Measurements from ENCODE around the gene IPCEF1. TPM values are rescaled to one million over a fixed set of nuclear protein-coding genes. Genes with fewer than 3 reads are reported as not detected.

IPCEF1 gene
- total RNA-seq, 1 experiment from 2014 or later = 6.6 TPM

DNA sequence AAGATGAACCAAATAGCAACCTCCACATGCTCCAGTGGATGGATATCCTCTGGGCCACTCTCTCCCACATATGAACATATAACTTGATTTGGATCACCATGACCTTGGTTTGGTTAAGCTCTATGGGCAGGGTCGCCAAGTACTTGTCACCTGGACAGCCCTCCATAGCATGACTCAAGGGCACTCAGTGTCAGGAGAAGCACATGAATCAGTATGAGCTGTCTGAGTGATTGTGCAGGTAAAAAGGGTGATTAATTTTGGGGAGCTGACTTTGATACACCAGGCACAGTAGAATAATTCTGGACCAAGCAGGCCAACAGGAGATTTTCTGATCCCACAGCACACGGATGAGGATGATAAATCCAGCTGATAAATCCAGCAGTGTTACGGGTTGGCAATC, 243.2 kb downstream of the IPCEF1 start:
- Histone ChIP-seq H3K4me3 (ENCODE audit: insufficient read depth, low read depth, low read length) (no peak overlapping the region), H3K27me3 (ENCODE audit: control insufficient read depth, insufficient read depth, low read length) (no peaks in the 10 kb centered on the region), H3K36me3 (replicated peaks; ENCODE audit: control insufficient read depth, insufficient read depth, low read length) (no peaks in the 10 kb centered on the region)
- no peak for DNase-seq

DNA sequence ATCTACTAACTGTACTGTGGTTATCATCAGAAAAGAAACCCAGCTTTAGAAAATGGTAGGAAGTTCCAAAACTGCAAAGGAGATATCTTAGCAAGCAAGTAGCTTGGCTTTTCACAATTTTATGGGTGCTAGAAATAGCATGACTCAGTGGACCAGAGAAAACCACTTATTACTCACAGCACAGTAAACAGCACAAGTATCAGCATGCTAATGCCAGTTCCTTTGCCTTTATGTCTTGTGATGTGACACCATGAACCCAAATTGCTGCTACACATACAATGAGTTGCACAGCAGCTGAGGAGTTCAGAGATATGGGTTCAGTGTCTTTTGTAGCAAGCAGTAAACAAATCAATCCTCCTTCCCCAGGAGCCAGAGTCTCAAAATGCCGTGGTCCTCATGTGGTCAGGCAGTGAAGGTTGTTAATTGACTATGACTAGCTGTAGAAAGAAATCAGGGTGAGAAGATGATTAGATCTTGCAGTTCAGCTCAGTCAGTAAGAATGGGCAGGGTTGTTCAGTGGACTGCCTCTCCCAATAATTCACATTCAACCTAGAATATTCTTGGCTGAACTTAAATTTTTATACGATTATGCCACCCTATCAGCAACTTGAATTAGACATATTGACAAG, 244.3 kb downstream of the IPCEF1 start:
- Histone ChIP-seq H3K36me3 (replicated peaks; ENCODE audit: control insufficient read depth, insufficient read depth, low read length) (no peaks in the 10 kb centered on the region), H3K4me3 (ENCODE audit: insufficient read depth, low read depth, low read length) (no peak overlapping the region), H3K27me3 (ENCODE audit: control insufficient read depth, insufficient read depth, low read length) (no peaks in the 10 kb centered on the region)
- DNase-seq = no peak

DNA sequence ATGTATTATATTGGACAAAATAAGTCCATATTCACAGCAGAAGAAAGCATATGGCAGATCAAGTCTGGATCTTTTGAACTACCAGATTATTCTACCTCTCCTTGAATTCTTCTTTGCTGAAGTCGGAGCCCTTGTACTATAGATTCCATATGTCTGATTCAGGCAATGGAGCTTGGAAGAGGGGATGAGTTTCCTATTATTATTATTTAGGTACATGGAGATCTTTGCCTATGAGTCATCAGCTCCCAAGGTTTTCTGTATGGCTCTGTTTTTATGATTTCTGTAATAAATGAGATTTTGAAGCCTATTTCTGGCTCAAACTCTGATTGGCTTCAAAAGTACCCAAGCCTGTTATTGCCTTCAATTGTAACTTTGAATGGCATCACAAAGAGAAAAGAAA, 245.6 kb downstream of the IPCEF1 start:
- no peaks in the 10 kb centered on the region for H3K27me3 ChIP-seq (ENCODE audit: control insufficient read depth, insufficient read depth, low read length)
- DNase-seq = no peak
- H3K36me3 ChIP-seq (replicated peaks; ENCODE audit: control insufficient read depth, insufficient read depth, low read length) = no peaks in the 10 kb centered on the region
- H3K4me3 ChIP-seq (ENCODE audit: insufficient read depth, low read depth, low read length) = no peak overlapping the region

DNA sequence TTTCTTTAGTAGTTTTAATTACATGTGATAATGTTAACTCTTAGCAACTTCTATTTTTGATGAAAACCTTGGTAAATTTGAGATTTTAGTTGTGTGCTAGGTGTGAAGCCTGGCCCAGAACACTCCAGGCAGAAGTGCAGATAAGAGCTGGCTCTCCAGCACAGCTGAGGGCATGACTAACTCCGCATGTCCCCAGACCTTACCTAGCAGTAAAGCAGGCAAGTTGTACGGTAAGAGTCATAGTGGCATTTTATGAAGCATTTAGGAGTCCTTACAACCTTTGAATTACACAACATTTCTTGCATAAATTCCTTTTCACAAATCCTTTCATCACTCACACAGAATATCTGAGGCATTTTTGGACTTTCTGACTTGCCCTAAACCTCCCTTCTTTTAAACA, 250.4 kb downstream of the IPCEF1 start:
- Histone ChIP-seq H3K36me3 (replicated peaks; ENCODE audit: control insufficient read depth, insufficient read depth, low read length) (no peaks in the 10 kb centered on the region), H3K4me3 (ENCODE audit: insufficient read depth, low read depth, low read length) (no peak overlapping the region), H3K27me3 (ENCODE audit: control insufficient read depth, insufficient read depth, low read length) (no peaks in the 10 kb centered on the region)
- no peak for DNase-seq

Other genes with a start within 250 kb of the IPCEF1 start
- gene CNKSR3, start 153.9 kb upstream of the IPCEF1 start, total RNA-seq (2014; rRNA removed; shearing (Covaris generic)) = 8.7 and 8.8 TPM in 2 replicates

All from H7 (cell line).